Caco-2 (cell line): ENCODE results near the gene STK33. TPM values are rescaled to one million over a fixed set of nuclear protein-coding genes. Genes with fewer than 3 reads are reported as not detected.
"Not testable (repeated sequence)": the region's sequence is repeated elsewhere in the genome, so short reads cannot be mapped to it uniquely, and the experiment has no call there.

Source experiments
- BruUV-seq: library from RNA; stranded (reverse); fragments of 400-500 nt; replicated peaks from 2 replicates; lab custom pipeline; 2021; lab: Mats Ljungman, UMichigan
- CTCF ChIA-PET: fragments of 300-600 bp; sonication (Branson Sonifier 250); formaldehyde crosslinking; loops from one replicate; lab custom pipeline; 2022; ENCODE audit warnings: antibody characterized with exemption; lab: Charles Lee
- POLR2A ChIA-PET: fragments of 300-600 bp; sonication (Branson Sonifier 250); formaldehyde crosslinking; loops from one replicate; lab custom pipeline; 2022; ENCODE audit warnings: antibody characterized with exemption; lab: Charles Lee
- DNase-seq, 2 experiments: peaks; one replicate each; pipeline versions ENCODE4 v3.0.0 to v3.0.0-alpha.2; 2020 to 2022
- H3K27me3 ChIP-seq: replicated peaks from 2 replicates; pipeline ENCODE4 v1.6.0; 2011; ENCODE audit warnings: low read length; ENCODE audit not compliant: control insufficient read depth, insufficient read depth
- H3K36me3 ChIP-seq: 2 replicates; pipeline ENCODE4 v1.5.1; 2011; ENCODE audit warnings: low read length; ENCODE audit not compliant: control insufficient read depth, insufficient read depth
- H3K4me1 ChIP-seq: fragments of 250-450 bp; sonication (Bioruptor Pico); 2 replicates; pipeline ENCODE4 v1.5.1; 2020; ENCODE audit warnings: mild to moderate bottlenecking
- H3K4me3 ChIP-seq: 2 replicates; pipeline ENCODE4 v1.5.1; 2011; ENCODE audit warnings: low read depth, mild to moderate bottlenecking, control low read depth, low read length
- H3K9me3 ChIP-seq: fragments of 250-450 bp; sonication (Bioruptor Pico); 2 replicates; pipeline ENCODE4 v1.5.1; 2020; ENCODE audit warnings: mild to moderate bottlenecking, moderate library complexity
- H3K27ac Mint-ChIP-seq: one replicate; pipeline ENCODE4 v1.8.0; 2022; ENCODE audit warnings: mixed read lengths; ENCODE audit not compliant: unreplicated experiment
- H3K27me3 Mint-ChIP-seq: one replicate; pipeline ENCODE4 v1.8.0; 2022; ENCODE audit warnings: mixed read lengths; ENCODE audit not compliant: insufficient read depth, unreplicated experiment
- H3K36me3 Mint-ChIP-seq: one replicate; pipeline ENCODE4 v1.8.0; 2022; ENCODE audit warnings: mild to moderate bottlenecking, mixed read lengths; ENCODE audit not compliant: insufficient read depth, unreplicated experiment
- H3K4me1 Mint-ChIP-seq: one replicate; pipeline ENCODE4 v1.8.0; 2022; ENCODE audit warnings: low read depth, mixed read lengths; ENCODE audit not compliant: unreplicated experiment
- H3K4me3 Mint-ChIP-seq: one replicate; pipeline ENCODE4 v1.8.0; 2022; ENCODE audit warnings: mild to moderate bottlenecking, moderate library complexity, mixed read lengths; ENCODE audit not compliant: unreplicated experiment
- H3K9me3 Mint-ChIP-seq: one replicate; pipeline ENCODE4 v1.8.0; 2022; ENCODE audit warnings: mixed read lengths; ENCODE audit not compliant: unreplicated experiment
- intact Hi-C: fragments of 100-400 bp; cut with micrococcal nuclease; formaldehyde crosslinking; loops from one replicate; pipeline ENCODE4 v1.10.0; 2022; ENCODE audit not compliant: unreplicated experiment
- total RNA-seq: library from RNA; stranded (reverse); gene quantifications from 2 replicates; pipeline ENCODE4 v1.2.3, GENCODE V29; 2022
- TF ChIP-seq, protein P1 (sequence below), 2 experiments: fragments of 200-600 bp in 1 of 2; IDR thresholded peaks; 1 replicate in 1 of 2; 2 replicates in 1 of 2; pipeline versions ENCODE4 v1.5.1 to v1.8.0; 2011 to 2022; ENCODE audit warnings: antibody characterized with exemption in 1 of 2, control low read depth in 1 of 2, inconsistent platforms in 1 of 2, low read depth in 1 of 2, low read length in 1 of 2, mild to moderate bottlenecking in 1 of 2, moderate library complexity in 1 of 2; ENCODE audit not compliant: insufficient read depth in 1 of 2, severe bottlenecking in 1 of 2, unreplicated experiment in 1 of 2

The STK33 gene
- total RNA-seq, 1 experiment from 2014 or later, result 0.98 TPM

GRCh38 chr11:8466884-8467283 is 127.1 kb downstream of the STK33 start:
- CTCF ChIA-PET, H3K27ac Mint-ChIP-seq, H3K27me3 ChIP-seq, BruUV-seq, intact Hi-C loops, POLR2A ChIA-PET, H3K36me3 Mint-ChIP-seq, H3K9me3 Mint-ChIP-seq, H3K4me1 Mint-ChIP-seq, H3K27me3 Mint-ChIP-seq, DNase-seq, H3K4me1 ChIP-seq, H3K36me3 ChIP-seq, H3K4me3 ChIP-seq, H3K4me3 Mint-ChIP-seq: not testable (repeated sequence)
- H3K9me3 ChIP-seq, result peaks cover 16% of the 10 kb centered on the region; the same call in 1 of the 2 replicates

- H3K4me1 ChIP-seq, result no peaks in the 10 kb centered on the region
- Mint-ChIP-seq H3K36me3 (no peaks in the 10 kb centered on the region), H3K27me3 (peaks cover 4% of the 10 kb centered on the region), H3K4me3 (no peak overlapping the region), H3K4me1 (no peaks in the 10 kb centered on the region), H3K9me3 (no peaks in the 10 kb centered on the region), H3K27ac (no peak overlapping the region)
- H3K9me3 ChIP-seq, result no peaks in the 10 kb centered on the region
- ChIA-PET POLR2A (no interaction called here), CTCF (no interaction called here)
- no peak for DNase-seq
- intact Hi-C loops, result no loop called here
- H3K36me3 ChIP-seq, result no peaks in the 10 kb centered on the region
- BruUV-seq, result no TSS peak
- H3K27me3 ChIP-seq, result no peaks in the 10 kb centered on the region
- TF ChIP-seq, protein P1, sequence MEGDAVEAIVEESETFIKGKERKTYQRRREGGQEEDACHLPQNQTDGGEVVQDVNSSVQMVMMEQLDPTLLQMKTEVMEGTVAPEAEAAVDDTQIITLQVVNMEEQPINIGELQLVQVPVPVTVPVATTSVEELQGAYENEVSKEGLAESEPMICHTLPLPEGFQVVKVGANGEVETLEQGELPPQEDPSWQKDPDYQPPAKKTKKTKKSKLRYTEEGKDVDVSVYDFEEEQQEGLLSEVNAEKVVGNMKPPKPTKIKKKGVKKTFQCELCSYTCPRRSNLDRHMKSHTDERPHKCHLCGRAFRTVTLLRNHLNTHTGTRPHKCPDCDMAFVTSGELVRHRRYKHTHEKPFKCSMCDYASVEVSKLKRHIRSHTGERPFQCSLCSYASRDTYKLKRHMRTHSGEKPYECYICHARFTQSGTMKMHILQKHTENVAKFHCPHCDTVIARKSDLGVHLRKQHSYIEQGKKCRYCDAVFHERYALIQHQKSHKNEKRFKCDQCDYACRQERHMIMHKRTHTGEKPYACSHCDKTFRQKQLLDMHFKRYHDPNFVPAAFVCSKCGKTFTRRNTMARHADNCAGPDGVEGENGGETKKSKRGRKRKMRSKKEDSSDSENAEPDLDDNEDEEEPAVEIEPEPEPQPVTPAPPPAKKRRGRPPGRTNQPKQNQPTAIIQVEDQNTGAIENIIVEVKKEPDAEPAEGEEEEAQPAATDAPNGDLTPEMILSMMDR (IDR thresholded peaks at IDR 0.05; ENCODE audit: insufficient read depth in 1 of 2, low read depth in 1 of 2, low read length in 1 of 2, severe bottlenecking in 1 of 2, unreplicated experiment in 1 of 2), result no peak
- H3K4me3 ChIP-seq, result no peak overlapping the region
These were observed 134.2 kb downstream of the STK33 start for GRCh38 chr11:8459711-8460399.

- no peak for DNase-seq
- intact Hi-C loops, result no loop called here
- ChIA-PET POLR2A (no interaction called here), CTCF (no interaction called here)
- peaks cover 6% of the 10 kb centered on the region for H3K27me3 Mint-ChIP-seq
- H3K9me3 ChIP-seq, result no peaks in the 10 kb centered on the region
- H3K4me3 ChIP-seq, result no peak overlapping the region
- no peaks in the 10 kb centered on the region for H3K9me3 Mint-ChIP-seq
- peaks cover 4% of the 10 kb centered on the region; the same call in 1 of the 2 replicates for H3K4me1 ChIP-seq
- H3K4me1 Mint-ChIP-seq, result no peaks in the 10 kb centered on the region
- no peaks in the 10 kb centered on the region for H3K27me3 ChIP-seq
- TF ChIP-seq, protein P1 (IDR thresholded peaks at IDR 0.05; ENCODE audit: insufficient read depth in 1 of 2, low read depth in 1 of 2, low read length in 1 of 2, severe bottlenecking in 1 of 2, unreplicated experiment in 1 of 2), result no peak
- H3K36me3 ChIP-seq, result no peaks in the 10 kb centered on the region
- no peaks in the 10 kb centered on the region for H3K36me3 Mint-ChIP-seq
- BruUV-seq, result no TSS peak
- no peak overlapping the region for H3K27ac Mint-ChIP-seq
- H3K4me3 Mint-ChIP-seq, result no peak overlapping the region
These were observed 151.7 kb downstream of the STK33 start for GRCh38 chr11:8442301-8442700.
